Measurements from ENCODE around the gene SERPINA12.

GRCh38 chr14:94451826-94452225, 57.4 kb downstream of the SERPINA12 start:
- TF ChIP-seq EZH2phosphoT487 (IDR thresholded peaks at IDR 0.05; ENCODE audit: unreplicated experiment) (no peak), CTCF (conservative IDR thresholded peaks at IDR 0.05; ENCODE audit: low read depth in 2 of 2) (no peak), JUNB (IDR thresholded peaks at IDR 0.05; ENCODE audit: unreplicated experiment) (no peak), EZH2 (IDR thresholded peaks at IDR 0.05; ENCODE audit: low read depth, unreplicated experiment) (no peak), POLR2AphosphoS5 (IDR thresholded peaks at IDR 0.05; ENCODE audit: low read depth) (no peak), ETS1 (IDR thresholded peaks at IDR 0.05) (no peak), ZNF462 (CRISPR knock-in tag; IDR thresholded peaks at IDR 0.05) (no peak), CREB1 (CRISPR knock-in tag; IDR thresholded peaks at IDR 0.05; ENCODE audit: low read depth) (no peak), ZNF331 (CRISPR knock-in tag; IDR thresholded peaks at IDR 0.05; ENCODE audit: low read depth) (no peak)
